GM12892 (cell line): ENCODE data around the gene CAMP.

ENCODE experiments used
- POLR2A ChIP-seq: IDR thresholded peaks from 2 replicates; pipeline ENCODE4 v1.6.1; 2011; ENCODE audit warnings: low read depth, low read length, control low read depth
- POLR2AphosphoS5 ChIP-seq: IDR thresholded peaks from 2 replicates; pipeline ENCODE4 v1.6.1; 2011; ENCODE audit warnings: low read depth, low read length, control low read depth
- TAF1 ChIP-seq: IDR thresholded peaks from 2 replicates; pipeline ENCODE4 v1.6.1; 2011; ENCODE audit warnings: low read depth, mild to moderate bottlenecking, control low read depth, low read length, borderline replicate concordance

DNA sequence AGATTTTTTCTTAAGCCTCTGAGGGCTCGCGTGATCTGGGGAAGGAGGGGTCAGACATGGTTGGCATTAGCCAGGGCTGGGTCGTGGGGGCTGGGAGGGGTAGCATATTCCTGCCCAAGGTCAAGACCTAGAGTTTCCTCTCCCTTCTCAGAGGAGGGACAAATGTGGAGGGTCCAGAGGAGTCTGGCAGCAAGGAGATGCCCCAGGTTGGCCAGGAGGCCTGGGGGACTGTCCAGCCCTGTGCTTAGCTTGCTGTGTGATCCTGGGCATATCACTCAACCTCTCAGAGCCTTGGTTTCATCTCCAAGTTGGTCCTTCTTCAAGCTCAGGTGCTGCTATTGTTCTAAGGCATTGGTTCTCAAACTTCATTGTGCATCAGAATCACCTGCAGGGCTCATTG lies 9.1 kb upstream of the CAMP start:
- TF ChIP-seq POLR2A (no peak), POLR2AphosphoS5 (no peak), TAF1 (no peak)
